DOHH2 (cell line): ENCODE results near the gene KCNJ3.

ENCODE experiments used
- CTCF ChIP-seq: fragments of 200-600 bp; sonication (generic); IDR thresholded peaks from one replicate; pipeline ENCODE4 v1.5.1; 2014; ENCODE audit warnings: antibody characterized with exemption, mild to moderate bottlenecking, low read depth, low read length; ENCODE audit not compliant: poor library complexity, severe bottlenecking
- EZH2phosphoT487 ChIP-seq: fragments of 200-600 bp; sonication (generic); IDR thresholded peaks from 2 replicates; pipeline ENCODE4 v1.6.1; 2017; ENCODE audit warnings: borderline replicate concordance, mild to moderate bottlenecking, antibody characterized with exemption, low read length, moderate library complexity, mixed read lengths

GRCh38 chr2:154696810-154697417 is 1.6 kb upstream of the KCNJ3 start:
- no peak for TF ChIP-seq CTCF
- no peak for TF ChIP-seq EZH2phosphoT487
